NOMO-1 treated with DMSO at 0.1 percent for 48 hours (cell line): Measurements from ENCODE around the gene DGCR6L.
"Not testable (repeated sequence)": the region's sequence is repeated elsewhere in the genome, so short reads cannot be mapped to it uniquely, and the experiment has no call there.

Source experiments
- DNase-seq: peaks from one replicate; lab custom pipeline; 2025; ENCODE audit not compliant: unreplicated experiment; lab: John Stamatoyannopoulos, UW

The DGCR6L gene

DNA sequence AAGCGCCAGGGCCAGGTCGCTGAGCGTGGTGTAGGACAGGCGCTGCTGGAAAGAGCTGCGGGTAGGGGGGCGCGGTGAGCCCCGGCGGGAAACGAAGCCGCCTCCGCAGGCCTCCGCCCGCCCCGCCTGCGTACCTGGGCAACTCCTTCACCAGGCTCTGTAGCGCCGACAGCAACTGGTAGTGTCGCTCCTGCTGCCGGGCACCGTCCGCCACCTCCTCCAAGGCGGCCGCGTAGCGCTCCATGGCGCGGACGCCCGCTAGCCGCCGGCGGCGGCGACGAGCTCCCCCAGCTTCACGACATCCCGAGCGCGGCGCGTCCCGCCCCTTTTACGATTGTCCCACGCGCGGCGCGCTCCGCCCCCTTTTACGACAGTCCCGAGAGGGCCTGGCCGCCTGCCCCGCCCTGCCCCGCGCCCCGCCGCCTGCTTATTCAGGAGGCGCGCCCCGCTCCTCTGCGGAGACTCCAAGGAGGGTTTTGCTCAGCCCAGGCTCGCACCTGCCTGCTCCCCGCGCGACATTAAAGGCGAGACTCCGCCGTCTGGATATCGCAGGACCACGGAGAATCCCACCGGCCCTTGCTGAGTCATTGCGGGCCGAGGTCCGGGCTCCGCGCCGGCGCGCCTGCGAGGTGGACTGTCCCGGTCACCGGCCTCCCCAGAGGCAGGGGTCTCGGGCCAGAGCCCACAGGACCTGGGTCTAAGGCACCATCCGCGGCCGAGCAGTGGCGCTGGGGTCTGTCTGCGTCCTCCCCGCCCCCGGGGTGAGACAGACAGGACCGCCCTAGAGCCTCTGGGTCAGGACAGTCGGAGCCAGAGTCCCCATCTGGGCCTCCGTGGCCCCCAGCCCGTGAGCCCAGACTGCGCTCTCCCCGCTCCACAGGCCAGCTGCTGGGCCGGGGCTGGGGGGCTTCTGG is at the start of gene DGCR6L:
TSS of gene DGCR6L (minus strand) at position 316 of the 914 bp plus-strand sequence. CDS start at position 244, 72 bp downstream.
- DNase-seq: peak; percentile 87

GRCh38 chr22:20368875-20369274 is 49.0 kb upstream of the DGCR6L start:
- DNase-seq: not testable (repeated sequence)

GRCh38 chr22:20366841-20367240 is 47.0 kb upstream of the DGCR6L start:
- not testable (repeated sequence) for DNase-seq

DNA sequence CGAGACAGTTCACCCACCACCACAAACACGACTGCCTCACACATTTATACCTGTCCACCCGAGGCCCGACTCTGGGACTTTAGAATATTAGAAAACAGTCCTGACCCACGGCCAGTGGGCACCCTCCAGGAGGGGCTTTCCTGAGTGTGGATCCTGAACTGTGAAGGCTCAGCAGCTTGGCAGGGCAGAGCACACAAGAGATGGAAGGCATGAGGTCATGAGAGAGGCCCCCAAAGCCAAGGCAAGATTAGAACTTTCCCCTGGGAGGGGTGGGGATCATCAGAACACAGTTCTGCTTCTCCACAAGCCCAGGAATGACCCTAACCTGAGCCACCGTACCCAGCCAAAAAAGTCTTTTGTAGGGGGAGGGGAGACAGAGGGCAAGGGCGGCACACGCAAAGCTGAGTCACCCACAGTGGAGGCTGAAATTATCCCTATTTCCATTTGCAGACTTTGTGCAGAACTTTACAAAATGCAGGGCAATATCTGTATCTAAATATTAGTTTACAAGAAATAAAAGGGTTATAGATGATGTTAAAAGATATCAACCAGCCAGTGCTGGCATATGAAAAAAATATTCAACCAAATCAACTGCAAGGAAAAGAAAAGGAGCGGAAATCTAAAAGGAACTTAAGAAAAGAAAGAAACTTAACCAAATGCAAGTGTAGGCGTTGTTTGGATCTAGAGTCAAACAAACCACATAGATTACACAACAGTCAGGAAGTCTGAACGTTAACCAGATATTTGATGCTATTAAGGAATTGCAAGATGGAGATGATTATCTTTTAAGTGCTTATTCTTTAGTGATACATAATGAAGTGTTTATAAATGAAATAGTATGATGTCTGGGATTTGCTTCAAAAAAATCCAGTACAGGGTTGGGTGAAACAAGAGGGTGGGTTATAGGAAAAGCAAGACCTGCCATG is 44.7 kb upstream of the DGCR6L start:
- peak; percentile 24 for DNase-seq

- not testable (repeated sequence) for DNase-seq
Measured at GRCh38 chr22:20362403-20362802, 42.5 kb upstream of the DGCR6L start.

DNA sequence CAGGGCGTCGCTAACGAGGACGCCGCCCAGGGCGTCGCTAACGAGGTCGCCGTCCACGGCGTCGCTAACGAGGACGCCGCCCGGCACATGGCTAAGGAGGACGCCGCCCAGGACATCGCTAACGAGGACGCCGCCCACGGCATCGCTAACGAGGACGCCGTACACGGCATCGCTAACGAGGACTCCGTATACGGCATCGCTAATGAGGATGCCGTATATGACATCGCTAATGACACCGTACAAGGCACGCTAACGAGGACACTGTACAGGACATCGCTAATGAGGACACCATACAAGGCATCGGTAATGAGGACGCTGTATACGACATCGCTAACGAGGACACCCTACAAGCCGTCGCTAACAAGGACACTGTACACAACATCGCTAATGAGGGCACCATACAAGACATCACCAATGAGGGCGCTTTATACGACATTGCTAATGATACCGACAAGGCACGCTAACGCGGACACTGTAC is 41.9 kb upstream of the DGCR6L start:
- DNase-seq: not testable (repeated sequence)

DNA sequence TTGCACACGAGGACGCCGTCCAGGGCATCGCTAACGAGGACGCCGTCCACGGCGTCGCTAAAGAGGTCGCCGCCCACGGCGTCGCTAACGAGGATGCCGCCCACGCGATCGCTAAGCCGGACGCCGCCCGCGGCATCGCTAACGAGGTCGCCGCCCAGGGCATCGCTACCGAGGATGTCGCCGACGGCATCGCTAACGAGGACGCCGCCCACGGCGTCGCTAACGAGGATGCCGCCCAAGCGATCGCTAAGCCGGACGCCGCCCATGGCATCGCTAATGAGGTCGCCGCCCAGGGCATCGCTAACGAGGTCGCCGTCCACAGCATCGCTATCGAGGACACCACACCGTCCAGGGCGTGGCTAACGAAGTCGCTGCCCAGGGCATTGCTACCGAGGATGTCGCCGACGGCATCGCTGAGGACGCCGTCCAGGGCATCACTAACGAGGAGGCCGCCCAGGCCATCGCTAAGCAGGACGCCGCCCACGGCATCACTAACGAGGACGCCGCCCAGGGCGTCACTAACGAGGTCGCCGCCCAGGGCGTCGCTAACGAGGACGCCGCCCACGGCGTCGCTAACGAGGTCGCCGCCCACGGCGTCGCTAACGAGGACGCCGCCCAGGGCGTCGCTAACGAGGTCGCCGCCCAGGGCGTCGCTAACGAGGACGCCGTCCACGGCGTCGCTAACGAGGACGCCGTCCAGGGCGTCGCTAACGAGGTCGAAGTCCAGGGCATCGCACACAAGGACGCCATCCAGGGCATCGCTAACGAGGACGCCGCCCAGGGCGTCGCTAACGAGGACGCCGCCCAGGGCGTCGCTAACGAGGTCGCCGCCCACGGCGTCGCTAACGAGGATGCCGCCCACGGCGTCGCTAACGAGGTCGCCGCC is 41.2 kb upstream of the DGCR6L start:
- not testable (repeated sequence) for DNase-seq

DNA sequence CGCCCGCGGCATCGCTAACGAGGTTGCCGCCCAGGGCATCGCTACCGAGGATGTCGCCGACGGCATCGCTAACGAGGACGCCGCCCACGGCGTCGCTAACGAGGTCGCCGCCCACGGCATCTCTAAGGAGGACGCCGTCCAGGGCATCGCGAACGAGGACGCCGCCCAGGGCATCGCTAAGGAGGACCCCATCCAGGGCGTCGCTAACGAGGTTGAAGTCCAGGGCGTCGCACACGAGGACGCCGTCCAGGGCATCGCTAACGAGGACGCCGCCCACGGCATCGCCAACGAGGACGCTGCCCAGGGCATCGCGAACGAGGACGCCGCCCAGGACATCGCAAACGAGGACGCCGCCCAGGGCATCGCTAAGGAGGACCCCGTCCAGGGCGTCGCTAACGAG is 40.4 kb upstream of the DGCR6L start:
- DNase-seq: not testable (repeated sequence)

DNA sequence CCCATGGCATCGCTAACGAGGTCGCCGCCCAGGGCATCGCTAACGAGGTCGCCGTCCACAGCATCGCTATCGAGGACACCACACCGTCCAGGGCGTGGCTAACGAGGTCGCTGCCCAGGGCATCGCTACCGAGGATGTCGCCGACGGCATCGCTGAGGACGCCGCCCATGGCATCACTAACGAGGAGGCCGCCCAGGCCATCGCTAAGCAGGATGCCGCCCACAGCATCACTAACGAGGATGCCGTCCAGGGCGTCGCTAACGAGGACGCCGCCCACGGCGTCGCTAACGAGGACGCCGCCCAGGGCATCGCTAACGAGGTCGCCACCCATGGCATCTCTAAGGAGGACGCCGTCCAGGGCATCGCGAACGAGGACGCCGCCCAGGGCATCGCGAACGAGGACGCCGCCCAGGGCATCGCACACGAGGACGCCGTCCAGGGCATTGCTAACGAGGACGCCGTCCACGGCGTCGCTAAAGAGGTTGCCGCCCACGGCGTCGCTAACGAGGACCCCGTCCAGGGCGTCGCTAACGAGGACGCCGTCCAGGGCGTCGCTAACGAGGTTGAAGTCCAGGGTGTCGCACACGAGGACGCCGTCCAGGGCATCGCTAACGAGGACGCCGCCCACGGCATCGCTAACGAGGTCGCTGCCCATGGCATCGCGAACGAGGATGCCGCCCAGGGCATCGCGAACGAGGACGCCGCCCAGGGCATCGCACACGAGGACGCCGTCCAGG is 38.8 kb upstream of the DGCR6L start:
- not testable (repeated sequence) for DNase-seq

GRCh38 chr22:20357967-20358366 is 38.1 kb upstream of the DGCR6L start:
- not testable (repeated sequence) for DNase-seq

DNA sequence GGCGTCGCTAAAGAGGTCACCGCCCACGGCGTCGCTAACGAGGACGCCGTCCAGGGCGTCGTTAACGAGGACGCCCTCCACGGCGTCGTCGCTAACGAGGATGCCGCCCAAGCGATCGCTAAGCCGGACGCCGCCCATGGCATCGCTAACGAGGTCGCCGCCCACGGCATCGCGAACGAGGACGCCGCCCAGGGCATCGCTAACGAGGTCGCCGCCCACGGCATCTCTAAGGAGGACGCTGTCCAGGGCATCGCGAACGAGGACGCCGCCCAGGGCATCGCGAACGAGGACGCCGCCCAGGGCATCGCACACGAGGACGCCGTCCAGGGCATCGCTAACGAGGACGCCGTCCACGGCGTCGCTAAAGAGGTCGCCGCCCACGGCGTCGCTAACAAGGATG is 37.0 kb upstream of the DGCR6L start:
- not testable (repeated sequence) for DNase-seq

GRCh38 chr22:20355939-20356636 is 36.2 kb upstream of the DGCR6L start:
- DNase-seq: not testable (repeated sequence)

DNA sequence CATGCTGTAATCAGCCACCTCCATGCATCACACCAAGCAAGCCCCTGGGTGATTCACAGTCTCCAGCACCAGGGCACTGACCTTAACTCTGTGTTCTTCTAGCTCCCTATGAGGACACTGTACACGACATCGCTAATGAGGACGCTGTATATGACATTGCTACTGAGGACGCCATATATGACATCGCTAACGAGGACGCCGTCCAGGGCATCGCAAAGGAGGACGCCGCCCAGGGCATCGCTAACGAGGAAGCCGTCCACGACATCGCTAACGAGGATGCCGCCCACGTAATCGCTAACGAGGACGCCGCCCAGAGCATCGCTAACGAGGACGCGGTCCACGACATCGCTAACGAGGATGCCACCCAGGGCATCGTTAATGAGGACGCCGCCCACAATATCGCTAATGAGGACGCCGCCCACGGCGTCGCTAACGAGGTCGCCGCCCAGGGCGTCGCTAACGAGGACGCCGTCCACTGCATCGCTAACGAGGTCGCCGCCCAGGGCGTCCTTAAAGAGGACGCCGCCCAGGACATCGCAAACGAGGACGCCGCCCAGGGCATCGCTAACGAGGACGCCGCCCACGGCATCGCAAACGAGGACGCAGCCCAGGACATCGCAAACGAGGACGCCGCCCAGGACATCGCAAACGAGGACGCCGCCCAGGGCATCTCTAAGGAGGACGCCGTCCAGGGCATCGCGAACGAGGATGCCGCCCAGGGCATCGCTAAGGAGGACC is 34.5 kb upstream of the DGCR6L start:
- DNase-seq: no peak

DNA sequence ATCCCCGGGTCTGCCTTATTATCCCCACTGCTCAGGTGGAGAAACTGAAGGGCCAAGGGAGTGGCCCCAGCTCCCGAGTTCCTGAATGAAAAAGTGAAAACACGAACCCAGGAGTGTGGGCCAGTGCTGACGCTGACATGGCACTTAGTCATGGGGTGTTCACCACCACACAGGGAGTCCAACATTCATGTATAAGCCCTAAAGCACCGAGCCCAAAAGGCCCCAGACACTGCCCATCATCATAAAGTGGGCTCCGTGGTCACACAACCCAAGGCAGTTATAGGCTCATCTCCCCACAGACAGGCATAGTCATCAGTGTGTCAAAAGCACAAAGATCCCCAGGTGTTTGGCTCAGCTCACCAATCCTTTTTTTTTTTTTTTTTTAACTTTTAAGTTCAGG is 32.7 kb upstream of the DGCR6L start:
- not testable (repeated sequence) for DNase-seq

DNA sequence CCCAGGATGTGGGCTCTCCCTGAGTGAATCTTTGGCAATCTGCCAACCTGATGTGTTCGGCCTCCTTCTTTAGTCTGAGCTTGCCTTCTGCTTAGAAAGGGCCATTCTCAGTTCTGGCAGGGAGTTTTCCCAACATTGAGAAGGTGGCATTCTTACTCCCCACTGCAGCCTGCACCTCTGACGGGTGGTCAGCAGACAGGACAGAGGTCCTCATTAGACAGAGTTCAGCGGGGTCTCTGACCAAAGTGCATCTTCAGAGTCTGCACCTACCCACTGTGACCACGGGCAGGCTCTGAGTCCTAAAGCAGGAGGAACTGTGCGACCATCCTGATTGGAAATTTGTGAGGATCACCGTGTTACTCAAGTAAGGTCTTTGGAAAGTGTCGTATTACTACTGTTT is 26.7 kb upstream of the DGCR6L start:
- DNase-seq: not testable (repeated sequence)

DNA sequence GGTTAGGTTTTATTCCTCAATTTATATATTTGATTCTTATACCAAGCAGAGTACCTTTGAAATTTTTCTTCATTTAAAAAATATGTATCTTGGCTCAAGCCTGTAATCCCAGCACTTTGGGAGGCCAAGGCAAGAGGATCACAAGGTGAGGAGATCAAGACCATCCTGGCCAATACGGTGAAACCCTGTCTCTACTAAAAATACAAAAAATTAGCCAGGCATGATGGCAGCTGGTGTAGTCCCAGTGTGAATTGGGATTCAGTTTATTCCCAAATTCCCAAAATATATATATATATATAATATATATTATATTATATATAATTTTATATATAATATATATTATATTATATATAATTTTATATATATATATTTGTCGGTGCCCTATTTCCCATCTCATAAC is 18.4 kb upstream of the DGCR6L start:
- not testable (repeated sequence) for DNase-seq

DNA sequence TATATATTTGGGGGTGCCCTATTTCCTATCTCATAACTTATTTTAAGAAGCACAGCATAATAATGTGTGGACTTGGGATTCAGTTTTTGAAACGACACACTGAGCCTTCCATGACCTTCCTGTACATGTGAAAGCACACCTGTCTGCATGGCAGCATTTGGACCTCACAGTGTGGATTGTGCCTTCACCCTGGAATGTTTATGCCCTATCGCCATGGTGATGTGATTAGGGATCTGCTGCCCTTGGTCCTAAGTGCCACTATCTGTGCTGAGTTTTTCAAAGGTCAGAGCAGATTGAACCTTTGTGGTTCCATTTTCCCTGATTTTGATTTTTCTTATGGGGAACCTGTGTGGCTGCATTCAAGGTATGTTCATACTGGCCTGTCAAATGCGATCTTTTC is 17.9 kb upstream of the DGCR6L start:
- DNase-seq: not testable (repeated sequence)

DNA sequence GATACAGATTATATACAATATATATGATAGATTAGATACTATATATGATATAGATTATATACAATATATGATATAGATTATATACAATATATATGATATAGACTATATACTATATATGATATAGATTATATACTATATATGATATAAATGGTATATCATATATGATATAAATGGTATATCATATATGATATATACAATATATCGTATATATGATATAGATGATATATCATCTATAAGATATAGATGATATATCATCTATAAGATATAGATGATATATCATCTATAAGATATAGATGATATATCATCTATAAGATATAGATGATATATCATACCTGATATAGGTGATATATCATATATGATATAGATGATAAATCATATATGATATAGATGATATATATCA is 16.7 kb upstream of the DGCR6L start:
- DNase-seq: not testable (repeated sequence)
